Heart left ventricle (tissue), 13 donors: ENCODE results near the gene ZNF503.

Experiments
- CTCF ChIP-seq, 12 donors: fragments of 200-600 bp; sonication (generic) in 4 of 12; IDR thresholded peaks; one replicate each; pipeline versions ENCODE4 v1.5.0 to v1.8.0; 2018 to 2022; ENCODE audit warnings: antibody characterized with exemption in 12 of 12, mild to moderate bottlenecking in 5 of 12
- POLR2A ChIP-seq, 2 donors: fragments of 450-650 bp; IDR thresholded peaks; one replicate each; pipeline ENCODE4 v1.6.1; 2017; ENCODE audit warnings: antibody characterized with exemption in 2 of 2, mild to moderate bottlenecking in 2 of 2, moderate library complexity in 2 of 2
- donor health status: ischemic (EF 13 %, LVEDD 7.1; RV severe dilation, severe dysfunction).
- donor health status: DM: no; HTN: yes; CAD: no.
- donor health status: DM: no; HTN: no; CAD: no.
- donor health status: ischemic (EF 25% LVEDD 6.9; RV normal size, moderate dysfunction).
- donor health status: ischemic (EF 25% LVEDD 5.7; RV mildly dilated, moderate dysfunction).
- donor health status: ischemic (EF 35%, LVEDD 5.7; RV mildly dilated, moderate dysfunction).
- donor health status: nonischemic (EF 11% LVEDD 7.7; RV severe dilation, severe dysfunction).
- donor health status: DM: yes; HTN: yes; CAD: no.
- donor health status: PGD.
- donor health status: ischemic (EF 29% LVEDD 5.4; RV normal size, mild dysfunction).
- donor health status: nonischemic (EF 23%, LVEDD 6.1; RV moderate dilation, normal function).

- TF ChIP-seq POLR2A (IDR thresholded peaks at IDR 0.05) (no peak), CTCF (IDR thresholded peaks at IDR 0.05) (peak in 5 of 12 donors; percentile 6 to 28 (median 16))
Measured at GRCh38 chr10:75407713-75408508, 6.3 kb upstream of the ZNF503 start.
